GM19397 (cell line): ENCODE data around the gene BCAT1.
"Not testable (repeated sequence)": the region's sequence is repeated elsewhere in the genome, so short reads cannot be mapped to it uniquely, and the experiment has no call there.

ENCODE experiments used
- ATAC-seq: cut with Tn5 transposase; IDR thresholded peaks from one replicate; pipeline ENCODE4 v1.9.1; 2021; ENCODE audit warnings: mild to moderate bottlenecking, moderate library complexity; ENCODE audit not compliant: unreplicated experiment

The BCAT1 gene

DNA sequence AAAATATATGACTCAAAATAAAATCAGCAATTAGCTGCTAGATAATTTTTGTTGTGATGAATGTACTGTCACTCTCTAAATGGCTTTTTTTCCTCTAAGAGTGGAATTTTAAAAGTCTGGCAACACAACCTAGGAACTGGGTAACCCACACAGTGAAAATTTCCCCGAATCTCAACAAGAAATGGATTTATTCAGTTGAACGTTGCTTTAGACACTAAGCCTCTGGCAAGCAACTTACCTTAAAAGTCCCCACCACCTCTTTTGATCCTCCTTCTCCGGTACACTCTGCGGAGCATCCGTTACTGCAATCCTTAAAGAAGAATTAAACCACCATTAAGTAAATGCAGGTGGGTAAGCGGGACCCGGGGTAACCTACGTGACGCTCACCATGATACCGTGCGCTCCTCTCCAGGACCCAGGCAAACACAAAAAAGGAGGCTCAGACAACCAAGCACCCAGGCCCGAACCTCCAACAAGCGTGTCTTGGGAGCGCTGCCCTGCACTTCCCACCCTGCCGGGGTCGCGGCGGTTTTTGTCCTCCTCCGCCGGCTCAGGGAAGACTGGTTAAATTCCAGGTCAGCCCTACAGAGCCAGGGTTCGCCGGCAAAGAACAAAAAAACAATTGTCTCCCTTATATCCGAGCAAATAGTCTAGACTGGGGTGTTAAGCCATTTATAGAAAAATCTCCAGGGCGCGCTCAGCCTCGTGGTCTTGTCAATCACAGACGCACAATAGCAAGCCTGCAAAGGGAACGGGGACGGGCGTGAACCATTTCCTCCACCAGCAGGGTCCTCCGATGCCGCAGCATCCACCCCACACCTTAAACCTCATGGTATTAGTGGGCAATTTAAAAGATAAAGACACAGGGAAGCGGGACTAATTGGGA, 47.1 kb downstream of the BCAT1 start:
- ATAC-seq, result no peak

DNA sequence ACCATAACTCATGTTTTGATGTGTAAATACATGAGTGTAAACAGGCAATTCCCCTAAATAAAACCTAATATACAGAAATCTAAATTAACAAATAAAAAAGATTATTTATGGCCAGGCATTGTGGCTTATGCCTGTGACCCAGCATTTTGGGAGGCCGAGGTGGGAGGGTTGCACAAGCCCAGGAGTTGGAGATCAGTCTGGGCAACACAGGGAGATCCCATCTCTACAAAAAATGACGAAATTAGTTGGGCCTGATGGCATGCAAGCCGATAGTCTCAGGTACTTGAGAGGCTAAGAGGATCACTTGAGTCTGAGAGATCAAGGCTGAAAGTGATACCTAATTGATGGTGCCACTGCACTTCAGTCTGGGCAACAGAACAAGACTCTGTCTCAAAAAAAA, 48.7 kb downstream of the BCAT1 start:
- no peak for ATAC-seq

DNA sequence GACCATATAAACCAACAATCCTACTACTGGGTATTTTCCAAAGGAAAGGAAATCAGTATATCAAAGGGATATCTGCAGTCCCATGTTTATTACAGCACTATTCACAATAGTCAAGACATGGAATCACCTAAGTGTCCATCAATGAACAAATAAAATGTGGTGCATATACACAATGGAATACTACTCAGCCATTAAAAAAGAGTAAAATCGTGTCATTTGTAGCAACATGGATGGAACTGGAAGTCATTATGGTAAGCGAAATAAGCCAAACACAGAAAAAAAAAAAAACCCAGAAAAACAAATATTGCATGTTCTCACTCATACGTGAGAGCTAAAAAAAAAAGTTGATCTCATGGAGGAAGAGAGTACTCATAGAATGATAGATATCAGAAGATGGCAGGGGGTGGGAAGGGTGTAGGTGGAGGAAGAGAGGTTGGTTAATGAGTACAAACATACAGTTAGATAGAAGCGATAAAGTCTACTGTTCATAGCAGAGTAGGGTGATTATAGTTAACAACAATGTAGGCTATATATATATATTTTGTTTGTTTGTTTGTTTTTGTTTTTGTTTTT, 49.3 kb downstream of the BCAT1 start:
- ATAC-seq, result no peak

- ATAC-seq, result no peak
Observed at GRCh38 chr12:24898606-24899005, 50.3 kb downstream of the BCAT1 start.

DNA sequence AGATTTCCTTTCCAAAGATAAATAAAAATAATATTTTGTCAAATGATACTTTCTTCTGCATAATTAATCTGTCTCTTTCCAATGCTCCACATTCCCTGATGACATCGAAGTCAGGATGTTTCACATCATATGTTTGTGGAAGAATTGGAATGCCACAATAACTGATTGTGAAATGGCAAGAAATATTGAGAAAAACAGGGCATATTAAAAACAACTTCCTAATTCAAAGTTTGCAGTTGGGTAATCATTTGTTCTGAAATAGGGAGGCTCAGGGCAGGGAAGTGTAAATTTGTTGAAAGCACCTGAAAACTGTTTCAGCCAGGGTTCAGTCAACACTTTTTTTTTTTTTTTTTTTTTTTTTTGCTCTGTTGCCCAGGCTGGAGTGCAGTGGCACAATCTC, 50.7 kb downstream of the BCAT1 start:
- ATAC-seq, result no peak

DNA sequence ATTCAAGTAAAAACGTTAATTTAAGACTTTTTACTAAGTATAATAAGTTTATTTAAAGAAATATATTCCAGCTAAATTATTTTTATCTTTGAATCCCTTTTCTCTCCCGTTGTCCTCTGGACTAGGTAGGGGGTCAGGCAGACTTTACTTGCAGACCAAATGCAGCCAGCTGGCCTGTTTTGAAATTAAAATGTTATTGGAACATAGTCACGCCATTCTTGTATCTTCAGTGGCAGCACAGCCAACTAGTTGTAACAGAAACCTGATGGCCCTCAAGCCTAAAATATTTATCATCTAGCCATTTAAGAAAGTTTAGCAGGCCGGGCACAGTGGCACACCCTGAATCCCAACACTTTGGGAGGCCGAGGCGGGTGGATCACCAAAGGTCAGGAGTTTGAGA, 52.7 kb downstream of the BCAT1 start:
- no peak for ATAC-seq

- no peak for ATAC-seq
Observed at GRCh38 chr12:24895612-24896011, 53.3 kb downstream of the BCAT1 start.

- no peak for ATAC-seq
Observed at GRCh38 chr12:24894879-24895278, 54.0 kb downstream of the BCAT1 start.

- no peak for ATAC-seq
Observed at GRCh38 chr12:24890048-24890803, 58.7 kb downstream of the BCAT1 start.

DNA sequence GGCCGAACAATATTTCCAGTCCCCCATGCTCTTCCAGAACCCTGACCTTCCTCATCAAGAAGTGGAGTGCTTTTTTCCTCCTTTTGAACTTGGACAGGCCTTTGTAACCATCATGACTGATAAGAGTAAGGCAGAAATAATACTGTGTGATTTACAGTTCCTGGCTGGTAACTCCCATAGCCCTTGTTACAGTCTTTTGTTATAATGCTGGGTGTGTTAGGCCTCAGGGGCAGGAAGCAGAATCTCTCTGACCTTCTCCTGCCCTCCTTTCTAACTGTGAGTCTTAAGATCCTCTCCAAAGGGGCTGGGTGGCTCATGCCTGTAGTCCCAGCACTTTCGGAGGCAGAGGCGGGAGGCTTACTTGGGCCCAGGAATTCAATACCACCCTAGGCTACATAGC, 59.5 kb downstream of the BCAT1 start:
- no peak for ATAC-seq

DNA sequence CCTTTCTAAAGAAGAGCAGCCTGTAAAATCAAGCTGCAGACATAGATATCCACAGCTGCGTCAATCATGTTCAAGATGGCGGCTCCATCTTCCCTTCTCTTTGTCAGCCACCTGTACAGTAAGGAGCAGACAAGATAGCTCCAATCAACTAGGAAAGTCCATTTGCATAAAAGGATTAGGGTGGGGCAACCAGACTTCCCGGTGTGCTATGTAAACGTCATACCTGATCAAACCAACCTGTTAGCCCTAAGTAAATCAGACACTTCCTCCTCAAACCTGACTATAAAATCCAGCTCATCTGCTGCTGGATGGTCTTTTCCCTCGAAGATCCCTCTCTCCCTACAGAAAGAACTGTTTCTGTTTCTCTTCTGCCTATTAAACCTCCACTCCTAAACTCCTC, 60.1 kb downstream of the BCAT1 start:
- ATAC-seq, result no peak

DNA sequence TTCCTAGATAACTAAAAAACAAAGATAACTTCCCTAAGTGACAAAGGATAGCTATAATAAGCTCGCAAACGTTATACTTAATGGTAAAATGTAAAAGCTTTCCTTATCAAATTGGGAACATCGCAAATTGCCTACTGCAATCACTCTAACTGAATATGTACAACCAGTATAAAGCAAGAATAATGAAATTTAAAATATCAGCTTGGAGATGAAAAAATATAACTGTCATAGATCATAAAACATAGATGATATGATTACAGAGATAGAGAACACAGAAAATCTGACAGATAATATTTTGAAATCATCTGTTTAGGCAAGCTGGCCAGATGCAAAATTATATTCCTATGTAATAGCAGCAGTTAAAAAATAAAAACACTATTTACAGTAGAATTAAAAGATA, 64.0 kb downstream of the BCAT1 start:
- no peak for ATAC-seq

- ATAC-seq, result no peak
Observed at GRCh38 chr12:24881724-24882371, 67.1 kb downstream of the BCAT1 start.

DNA sequence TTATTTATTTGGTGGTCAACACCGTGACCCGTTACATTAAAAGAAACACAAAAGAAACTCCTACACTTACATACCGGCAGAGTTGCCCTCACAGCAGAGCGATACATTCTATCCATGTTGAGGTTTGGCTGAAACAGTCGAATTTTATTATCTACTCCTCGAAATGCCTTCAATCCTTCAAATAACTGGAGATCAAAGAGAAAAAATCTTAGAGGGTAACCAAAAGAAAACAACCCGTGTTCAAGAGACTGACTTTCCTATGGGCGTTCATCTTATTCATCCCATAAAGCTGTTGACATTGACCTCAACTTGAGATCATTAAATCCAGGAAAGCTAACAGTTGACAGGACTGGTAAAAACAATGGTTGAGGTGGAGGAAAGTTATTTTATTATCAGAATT, 67.7 kb downstream of the BCAT1 start:
- ATAC-seq, result no peak

- ATAC-seq, result no peak
Observed at GRCh38 chr12:24880732-24881131, 68.2 kb downstream of the BCAT1 start.

- no peak for ATAC-seq
Observed at GRCh38 chr12:24879644-24880043, 69.3 kb downstream of the BCAT1 start.

DNA sequence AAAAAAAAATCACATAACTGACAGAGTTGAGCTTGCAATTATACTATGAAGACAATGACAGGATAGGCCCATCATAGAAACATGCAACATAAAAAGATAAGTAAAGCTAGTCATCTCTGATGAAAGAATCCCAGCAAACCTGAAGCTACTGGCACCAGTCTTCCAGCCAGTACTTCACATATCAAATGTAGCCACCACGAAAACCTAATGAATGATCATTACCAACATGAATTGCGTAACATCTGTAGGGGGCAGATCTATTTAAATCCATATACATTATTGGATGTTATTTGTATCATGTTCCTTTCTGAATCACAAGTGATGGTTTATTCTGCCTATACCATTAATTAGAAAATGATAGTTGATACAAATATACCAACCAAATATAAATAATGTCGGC, 73.9 kb downstream of the BCAT1 start:
- ATAC-seq, result no peak

DNA sequence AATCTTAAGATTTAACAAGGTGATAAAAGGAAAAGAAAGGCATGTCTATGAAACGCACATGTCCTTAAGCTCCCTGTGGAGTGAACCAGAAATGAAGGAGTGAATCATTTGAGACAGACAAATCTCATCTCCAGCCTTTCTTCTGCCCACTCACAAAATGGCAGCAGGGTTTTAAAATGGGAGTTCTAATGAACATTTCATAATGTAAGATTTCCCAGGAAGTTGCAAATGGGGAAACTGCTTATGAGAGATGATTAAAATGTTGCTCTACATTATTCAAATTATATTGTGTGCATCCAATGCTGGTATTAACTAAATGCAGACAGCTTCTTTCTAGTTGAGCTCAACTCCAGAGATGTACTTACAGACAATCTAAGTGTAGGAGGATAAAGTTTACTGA, 76.7 kb downstream of the BCAT1 start:
- no peak for ATAC-seq

DNA sequence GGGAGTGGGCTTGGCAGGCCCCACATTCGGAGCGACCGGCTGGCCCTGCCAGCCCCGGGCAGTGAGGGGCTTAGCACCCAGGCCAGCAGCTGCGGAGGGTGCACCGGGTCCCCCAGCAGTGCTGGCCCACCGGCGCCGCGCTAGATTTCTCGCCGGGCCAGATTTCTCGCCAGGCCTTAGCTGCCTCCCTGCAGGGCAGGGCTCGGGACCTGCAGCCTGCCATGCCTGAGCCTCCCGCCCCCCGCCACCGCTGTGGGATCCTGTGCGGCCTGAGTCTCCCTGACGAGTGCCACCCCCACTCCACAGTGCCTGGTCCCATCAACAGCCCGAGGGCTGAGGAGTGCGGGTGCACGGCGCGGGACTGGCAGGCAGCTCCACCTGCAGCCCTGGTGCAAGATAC, 82.8 kb downstream of the BCAT1 start:
- ATAC-seq, result not testable (repeated sequence)

DNA sequence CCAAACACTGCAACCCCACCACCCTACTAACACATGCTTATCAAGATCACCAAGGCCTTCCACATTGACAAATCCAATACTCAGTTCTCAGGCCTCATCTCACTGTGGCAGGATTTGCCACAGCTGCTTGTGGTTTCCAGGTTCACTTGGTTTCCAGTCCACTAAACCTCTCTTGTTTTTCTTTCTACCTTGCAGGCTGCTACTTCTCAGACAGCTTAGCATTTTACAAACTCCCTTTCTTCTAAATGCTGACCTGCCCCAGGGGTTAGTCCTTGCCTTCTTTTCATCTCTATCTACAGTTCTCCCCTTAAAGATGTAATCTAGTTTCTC, 84.1 kb downstream of the BCAT1 start:
- no peak for ATAC-seq

DNA sequence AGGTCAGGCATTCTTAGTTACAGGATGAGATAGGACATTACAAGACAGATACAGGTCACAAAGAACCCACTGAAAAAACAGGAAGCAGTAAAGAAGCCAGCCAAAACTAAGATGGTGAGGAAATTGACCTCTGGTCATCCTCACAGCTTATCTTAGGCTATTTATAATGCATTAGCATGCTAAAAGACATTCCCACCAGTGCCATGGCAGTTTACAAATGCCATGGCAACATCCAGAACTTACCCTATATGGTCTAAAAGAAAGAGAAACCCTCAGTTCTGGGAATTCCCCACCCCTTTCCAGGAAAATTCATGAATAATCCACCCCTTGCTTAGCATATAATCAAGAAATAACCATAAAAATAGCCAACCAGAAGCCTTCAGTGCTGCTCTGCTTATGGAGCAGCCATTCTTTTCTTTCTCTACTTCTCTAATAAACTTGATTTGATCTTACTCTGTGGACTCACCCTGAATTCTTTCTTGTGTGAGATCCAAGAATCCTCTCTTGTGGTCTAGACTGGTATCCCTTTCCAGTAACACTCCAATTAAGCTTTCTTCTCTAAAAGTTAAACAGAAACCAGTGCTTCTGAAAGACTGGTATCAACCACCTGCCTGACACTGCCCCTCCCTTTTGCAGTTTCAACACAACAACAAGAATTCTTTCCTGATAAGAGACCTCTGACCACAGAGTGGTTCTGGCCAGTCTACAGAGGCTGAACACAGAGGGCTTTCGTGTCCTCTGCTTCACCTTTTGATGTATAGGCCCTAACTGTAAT, 86.9 kb downstream of the BCAT1 start:
- ATAC-seq, result peak; percentile 67
